PC-9 (cell line): ENCODE measurements around the gene PAM16.

Source experiments
- CTCF ChIP-seq: fragments of 200-600 bp; sonication (generic); conservative IDR thresholded peaks from 2 replicates; pipeline ENCODE4 v1.6.1; 2017; ENCODE audit warnings: mixed run types, antibody characterized with exemption, mild to moderate bottlenecking, moderate library complexity
- EZH2 ChIP-seq: fragments of 200-600 bp; sonication (generic); IDR thresholded peaks from 2 replicates; pipeline ENCODE4 v1.8.0; 2017; ENCODE audit warnings: antibody characterized with exemption, low read depth

GRCh38 chr16:4365615-4366014 lies 14.5 kb upstream of the PAM16 start:
- TF ChIP-seq CTCF (no peak), EZH2 (no peak)
